OCI-LY7 (cell line): ENCODE measurements around the gene LDLRAD4. TPM values are rescaled to one million over a fixed set of nuclear protein-coding genes. Genes with fewer than 3 reads are reported as not detected.
A peak's percentile ranks its signal among the peaks of the same experiment; 100 is the strongest.

Experiments
- BruUV-seq: library from RNA; stranded (reverse); fragments of 400-500 nt; replicated peaks from 2 replicates; lab custom pipeline; 2021; lab: Mats Ljungman, UMichigan
- CTCF ChIA-PET: fragments of 300-600 bp; sonication (Branson Sonifier 250); formaldehyde crosslinking; loops from one replicate; lab custom pipeline; 2022; ENCODE audit warnings: antibody characterized with exemption; ENCODE audit not compliant: unreplicated experiment; lab: Charles Lee
- POLR2A ChIA-PET: fragments of 300-600 bp; sonication (Branson Sonifier 250); formaldehyde crosslinking; loops from one replicate; lab custom pipeline; 2022; ENCODE audit warnings: antibody characterized with exemption; lab: Charles Lee
- DNase-seq: peaks from one replicate; pipeline ENCODE4 v3.0.0-alpha.2; 2015; ENCODE audit warnings: low spot score
- H2AFZ ChIP-seq: fragments of 200-600 bp; sonication (generic), shearing (Covaris generic); 2 replicates; pipeline ENCODE4 v1.6.1; 2014; ENCODE audit warnings: mild to moderate bottlenecking, antibody characterized with exemption, low read length, moderate library complexity
- H3K27ac ChIP-seq: fragments of 200-600 bp; sonication (generic); 2 replicates; pipeline ENCODE4 v1.5.1; 2014; ENCODE audit warnings: mixed run types, low read depth, mild to moderate bottlenecking, moderate library complexity, low read length, inconsistent platforms; ENCODE audit not compliant: poor library complexity, severe bottlenecking
- H3K36me3 ChIP-seq: fragments of 200-600 bp; sonication (generic); 2 replicates; pipeline ENCODE4 v1.6.1; 2014; ENCODE audit warnings: mild to moderate bottlenecking, antibody characterized with exemption, low read length, moderate library complexity, mixed read lengths; ENCODE audit not compliant: insufficient read depth
- H3K4me1 ChIP-seq: fragments of 200-600 bp; sonication (generic); 2 replicates; pipeline ENCODE4 v1.5.1; 2014; ENCODE audit warnings: mild to moderate bottlenecking, low read length; ENCODE audit not compliant: insufficient read depth, poor library complexity, severe bottlenecking
- H3K4me2 ChIP-seq: fragments of 200-600 bp; sonication (generic); 2 replicates; pipeline ENCODE4 v1.6.1; 2014; ENCODE audit warnings: mild to moderate bottlenecking, low read length
- H3K4me3 ChIP-seq: fragments of 200-600 bp; sonication (generic); 2 replicates; pipeline ENCODE4 v1.5.1; 2014; ENCODE audit warnings: mild to moderate bottlenecking, low read depth, low read length; ENCODE audit not compliant: poor library complexity, severe bottlenecking
- H3K79me2 ChIP-seq: fragments of 200-600 bp; sonication (generic); 2 replicates; pipeline ENCODE4 v1.6.1; 2016; ENCODE audit warnings: low read depth, mild to moderate bottlenecking, low read length, moderate library complexity, mixed read lengths; ENCODE audit not compliant: insufficient read depth
- H3K9me2 ChIP-seq: fragments of 200-600 bp; sonication (generic); 2 replicates; pipeline ENCODE4 v1.6.1; 2016; ENCODE audit warnings: mild to moderate bottlenecking, low read length, mixed read lengths; ENCODE audit not compliant: insufficient read depth
- H3K9me3 ChIP-seq: fragments of 200-600 bp; sonication (generic); 2 replicates; pipeline ENCODE4 v1.6.1; 2014; ENCODE audit warnings: mild to moderate bottlenecking, mixed run types, low read length, mixed read lengths
- H4K20me1 ChIP-seq: fragments of 200-600 bp; sonication (generic); 2 replicates; pipeline ENCODE4 v1.6.1; 2014; ENCODE audit warnings: mild to moderate bottlenecking, antibody characterized with exemption, low read length, moderate library complexity, mixed read lengths; ENCODE audit not compliant: insufficient read depth
- CTCF ChIP-seq: fragments of 200-600 bp; sonication (generic); conservative IDR thresholded peaks from 2 replicates; pipeline ENCODE4 v1.5.1; 2014; ENCODE audit warnings: mild to moderate bottlenecking, antibody characterized with exemption, low read length, moderate library complexity, mixed read lengths
- EZH2phosphoT487 ChIP-seq: fragments of 200-600 bp; sonication (generic); IDR thresholded peaks from 2 replicates; pipeline ENCODE4 v1.6.1; 2018; ENCODE audit warnings: low read depth, borderline replicate concordance, mild to moderate bottlenecking, mixed run types, antibody characterized with exemption, low read length, moderate library complexity, mixed read lengths
- intact Hi-C: fragments of 100-400 bp; cut with micrococcal nuclease; formaldehyde crosslinking; loops from one replicate; pipeline ENCODE4 v1.10.0; 2022; ENCODE audit not compliant: unreplicated experiment
- total RNA-seq, 2 experiments: library from RNA; depleted of rRNA in 1 of 2; stranded (reverse); fragments of >200 nt in 1 of 2; shearing (Covaris generic) in 1 of 2; gene quantifications; 2 replicates each; pipeline ENCODE4 v1.2.3, GENCODE V29; 2014 to 2022

The LDLRAD4 gene
- total RNA-seq, 2 experiments from 2014 or later, result 26.2 to 43.8 TPM

- peak overlapping the region; percentile 85 for H3K4me3 ChIP-seq
- intact Hi-C loops, result loop anchor here (5.0 kb wide), 2 partner anchors 107 to 148 kb away; no protein-coding TSS in a partner anchor
- BruUV-seq, result no TSS peak
Observed at GRCh38 chr18:13615432-13615861, 396.9 kb downstream of the LDLRAD4 start.

GRCh38 chr18:13616041-13616440, 397.5 kb downstream of the LDLRAD4 start:
- ChIA-PET CTCF (no interaction called here), POLR2A (interaction anchor here (1.1 to 9.2 kb wide), 2 partner anchors 54 to 66 kb away, joined by 3 to 65 read pairs; no protein-coding TSS in a partner anchor)
- H3K79me2 ChIP-seq, result peaks cover 66% of the 10 kb centered on the region
- no peak for DNase-seq
- peaks cover 16% of the 10 kb centered on the region; the same call in 1 of the 2 replicates for H3K36me3 ChIP-seq
- no peaks in the 10 kb centered on the region for H4K20me1 ChIP-seq
- H3K9me3 ChIP-seq, result no peaks in the 10 kb centered on the region
- peaks cover 57% of the 10 kb centered on the region for H3K4me1 ChIP-seq
- TF ChIP-seq EZH2phosphoT487, result no peak
- no peak for TF ChIP-seq CTCF
- H2AFZ ChIP-seq, result no peak overlapping the region
- H3K27ac ChIP-seq, result peak overlapping the region; percentile 98
- intact Hi-C loops, result loop anchor here (5.0 kb wide), 2 partner anchors 106 to 149 kb away; no protein-coding TSS in a partner anchor
- no peaks in the 10 kb centered on the region for H3K9me2 ChIP-seq
- H3K4me3 ChIP-seq, result peak overlapping the region; percentile 85
- peak overlapping the region; percentile 99 for H3K4me2 ChIP-seq
- no TSS peak for BruUV-seq

More at GRCh38 chr18:13615432-13615861, 396.9 kb downstream of the LDLRAD4 start:
- H3K9me2 ChIP-seq, result no peaks in the 10 kb centered on the region
- ChIA-PET CTCF (no interaction called here), POLR2A (interaction anchor here (0.6 to 9.2 kb wide), 5 partner anchors 38 to 122 kb away, joined by 3 to 65 read pairs (median 63); no protein-coding TSS in a partner anchor)
- TF ChIP-seq CTCF, result no peak
- no peak for TF ChIP-seq EZH2phosphoT487
- peaks cover 66% of the 10 kb centered on the region for H3K79me2 ChIP-seq
- H3K9me3 ChIP-seq, result no peaks in the 10 kb centered on the region
- peaks cover 10% of the 10 kb centered on the region; the same call in 1 of the 2 replicates for H3K36me3 ChIP-seq
- peak overlapping the region; percentile 99 for H3K4me2 ChIP-seq
- peak overlapping the region; percentile 98 for H3K27ac ChIP-seq
- peak; percentile 17 for DNase-seq
- H2AFZ ChIP-seq, result no peak overlapping the region
- H4K20me1 ChIP-seq, result no peaks in the 10 kb centered on the region
- peaks cover 63% of the 10 kb centered on the region for H3K4me1 ChIP-seq
